Endothelial cell (in vitro differentiated cells): ENCODE results near the gene HELLS. TPM values are rescaled to one million over a fixed set of nuclear protein-coding genes. Genes with fewer than 3 reads are reported as not detected.
"Not testable (repeated sequence)": the region's sequence is repeated elsewhere in the genome, so short reads cannot be mapped to it uniquely, and the experiment has no call there.

Experiments
- DNase-seq: peaks from one replicate; pipeline ENCODE4 v3.0.0; 2021; ENCODE audit warnings: low spot score
- H3K27ac Mint-ChIP-seq: one replicate; pipeline ENCODE4 v1.8.0; 2021; ENCODE audit warnings: mixed read lengths, inconsistent platforms; ENCODE audit not compliant: unreplicated experiment
- H3K27me3 Mint-ChIP-seq: one replicate; pipeline ENCODE4 v1.8.0; 2021; ENCODE audit warnings: mild to moderate bottlenecking, moderate library complexity, mixed read lengths, inconsistent platforms; ENCODE audit not compliant: unreplicated experiment
- H3K36me3 Mint-ChIP-seq: one replicate; pipeline ENCODE4 v1.8.0; 2021; ENCODE audit warnings: mild to moderate bottlenecking, low read depth, mixed read lengths, inconsistent platforms; ENCODE audit not compliant: unreplicated experiment
- H3K4me1 Mint-ChIP-seq: one replicate; pipeline ENCODE4 v1.8.0; 2021; ENCODE audit warnings: mild to moderate bottlenecking, mixed read lengths, inconsistent platforms; ENCODE audit not compliant: unreplicated experiment
- H3K4me3 Mint-ChIP-seq: one replicate; pipeline ENCODE4 v1.8.0; 2021; ENCODE audit warnings: mild to moderate bottlenecking, mixed read lengths, inconsistent platforms; ENCODE audit not compliant: unreplicated experiment
- H3K9me3 Mint-ChIP-seq: one replicate; pipeline ENCODE4 v1.8.0; 2021; ENCODE audit warnings: mixed read lengths, inconsistent platforms; ENCODE audit not compliant: unreplicated experiment
- total RNA-seq: library from RNA; stranded (reverse); fragmentation: NEBNext Ultra II Directional; extraction: Animal tissue kit (Norgen Biotek cat#: 25700); gene quantifications from one replicate; pipeline ENCODE4 v1.2.1, GENCODE V29; 2021; ENCODE audit not compliant: unreplicated experiment
- TF ChIP-seq, protein P1 (sequence below): fragments of 200-600 bp; sonication (generic); IDR thresholded peaks from one replicate; pipeline ENCODE4 v1.5.0; 2021; ENCODE audit warnings: antibody characterized with exemption; ENCODE audit not compliant: unreplicated experiment

HELLS gene
- total RNA-seq, 1 donor from 2014 or later: 58.8 TPM

DNA sequence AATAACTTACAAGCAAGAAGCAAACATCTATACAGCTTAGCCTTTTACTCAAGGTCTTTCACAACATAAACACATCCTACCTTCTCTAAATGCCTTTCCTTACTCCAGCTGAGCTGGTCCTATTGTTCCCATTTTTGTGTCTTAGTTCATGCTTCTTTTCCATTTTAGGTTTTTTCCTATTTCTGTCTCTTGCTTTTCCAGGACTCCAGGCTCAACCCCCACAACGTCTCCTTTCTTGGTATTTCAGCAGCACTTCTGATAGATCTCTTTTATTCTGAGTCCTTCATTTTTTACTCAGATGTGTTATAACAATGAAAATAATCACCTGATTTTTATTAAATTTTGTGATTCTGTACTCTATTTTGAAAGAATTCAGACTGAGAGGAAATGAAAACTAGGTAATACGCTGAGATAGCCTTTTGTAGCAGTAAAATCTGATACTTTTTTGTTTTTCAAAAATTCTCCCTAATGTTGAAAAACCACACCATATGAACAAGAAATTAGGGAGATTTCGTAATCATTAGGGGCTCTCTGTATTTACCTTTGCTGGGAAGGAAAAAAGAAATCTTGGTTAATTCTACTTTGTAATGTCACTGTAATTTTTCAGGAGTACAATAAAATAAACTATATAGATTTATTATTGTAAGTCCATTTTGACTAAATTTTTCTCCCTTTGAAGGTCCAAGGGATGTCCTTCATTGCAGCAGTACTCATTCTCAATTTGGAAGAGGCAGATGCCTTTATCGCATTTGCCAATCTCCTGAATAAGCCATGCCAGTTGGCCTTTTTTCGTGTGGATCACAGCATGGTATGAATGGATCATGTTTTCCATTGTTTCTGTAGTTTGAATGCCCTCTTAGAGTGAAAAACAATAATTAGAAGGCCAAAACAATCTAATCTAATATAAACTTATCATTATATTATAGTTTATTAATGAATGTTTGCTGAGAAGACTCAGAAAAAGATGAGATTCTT lies 24.0 kb upstream of the HELLS start:
- Mint-ChIP-seq H3K36me3 (peaks cover 2% of the 10 kb centered on the region), H3K27ac (peak overlapping the region; percentile 0), H3K4me1 (peaks cover 14% of the 10 kb centered on the region), H3K4me3 (no peak overlapping the region), H3K9me3 (no peaks in the 10 kb centered on the region), H3K27me3 (no peaks in the 10 kb centered on the region)
- DNase-seq: no peak
- TF ChIP-seq, protein P1, sequence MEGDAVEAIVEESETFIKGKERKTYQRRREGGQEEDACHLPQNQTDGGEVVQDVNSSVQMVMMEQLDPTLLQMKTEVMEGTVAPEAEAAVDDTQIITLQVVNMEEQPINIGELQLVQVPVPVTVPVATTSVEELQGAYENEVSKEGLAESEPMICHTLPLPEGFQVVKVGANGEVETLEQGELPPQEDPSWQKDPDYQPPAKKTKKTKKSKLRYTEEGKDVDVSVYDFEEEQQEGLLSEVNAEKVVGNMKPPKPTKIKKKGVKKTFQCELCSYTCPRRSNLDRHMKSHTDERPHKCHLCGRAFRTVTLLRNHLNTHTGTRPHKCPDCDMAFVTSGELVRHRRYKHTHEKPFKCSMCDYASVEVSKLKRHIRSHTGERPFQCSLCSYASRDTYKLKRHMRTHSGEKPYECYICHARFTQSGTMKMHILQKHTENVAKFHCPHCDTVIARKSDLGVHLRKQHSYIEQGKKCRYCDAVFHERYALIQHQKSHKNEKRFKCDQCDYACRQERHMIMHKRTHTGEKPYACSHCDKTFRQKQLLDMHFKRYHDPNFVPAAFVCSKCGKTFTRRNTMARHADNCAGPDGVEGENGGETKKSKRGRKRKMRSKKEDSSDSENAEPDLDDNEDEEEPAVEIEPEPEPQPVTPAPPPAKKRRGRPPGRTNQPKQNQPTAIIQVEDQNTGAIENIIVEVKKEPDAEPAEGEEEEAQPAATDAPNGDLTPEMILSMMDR: no peak

DNA sequence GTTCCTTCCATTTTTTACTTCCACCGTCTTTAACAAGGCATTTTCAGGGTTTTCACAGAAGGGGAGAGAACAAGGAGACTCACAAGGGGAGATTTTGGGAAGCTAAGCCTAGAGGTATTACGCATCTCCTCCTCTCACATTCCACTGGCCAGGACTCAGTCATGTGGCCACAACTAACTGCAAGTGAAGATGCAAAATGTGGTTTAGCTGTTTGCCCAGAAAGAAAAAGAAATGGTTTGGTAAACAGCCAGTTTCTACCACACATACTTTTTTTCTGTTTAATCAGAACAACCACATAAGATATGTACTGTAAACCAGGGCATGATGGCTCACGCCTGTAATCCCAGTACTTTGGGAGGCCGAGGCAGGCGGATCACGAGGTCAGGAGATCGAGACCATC lies 21.4 kb upstream of the HELLS start:
- H3K27me3 Mint-ChIP-seq: peaks cover 1% of the 10 kb centered on the region
- no peak overlapping the region for H3K4me3 Mint-ChIP-seq
- peaks cover 13% of the 10 kb centered on the region for H3K4me1 Mint-ChIP-seq
- TF ChIP-seq, protein P1: no peak
- no peak overlapping the region for H3K27ac Mint-ChIP-seq
- no peaks in the 10 kb centered on the region for H3K9me3 Mint-ChIP-seq
- no peak for DNase-seq
- H3K36me3 Mint-ChIP-seq: peaks cover 3% of the 10 kb centered on the region

DNA sequence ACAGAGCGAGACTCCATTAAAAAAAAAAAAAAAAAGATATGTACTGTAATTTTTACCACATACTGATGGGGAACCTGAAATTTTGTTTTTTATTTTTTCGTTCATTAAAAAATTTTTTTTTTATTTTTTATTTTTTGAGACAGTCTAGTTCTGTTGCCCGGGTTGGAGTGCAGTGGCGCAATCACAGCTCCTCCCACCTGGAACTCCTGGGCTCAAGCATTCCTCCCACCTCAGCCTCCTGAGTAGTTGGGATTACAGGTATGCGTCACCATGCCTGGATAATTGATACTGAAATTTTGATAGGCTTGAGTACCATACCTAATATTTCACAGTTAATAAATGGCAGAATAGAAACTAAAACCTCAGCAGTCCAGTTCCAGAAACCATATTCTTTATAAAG lies 20.9 kb upstream of the HELLS start:
- Mint-ChIP-seq H3K27me3 (peaks cover 1% of the 10 kb centered on the region), H3K36me3 (peaks cover 3% of the 10 kb centered on the region), H3K27ac (no peak overlapping the region), H3K9me3 (no peaks in the 10 kb centered on the region), H3K4me1 (peaks cover 7% of the 10 kb centered on the region), H3K4me3 (no peak overlapping the region)
- TF ChIP-seq, protein P1: no peak
- no peak for DNase-seq

DNA sequence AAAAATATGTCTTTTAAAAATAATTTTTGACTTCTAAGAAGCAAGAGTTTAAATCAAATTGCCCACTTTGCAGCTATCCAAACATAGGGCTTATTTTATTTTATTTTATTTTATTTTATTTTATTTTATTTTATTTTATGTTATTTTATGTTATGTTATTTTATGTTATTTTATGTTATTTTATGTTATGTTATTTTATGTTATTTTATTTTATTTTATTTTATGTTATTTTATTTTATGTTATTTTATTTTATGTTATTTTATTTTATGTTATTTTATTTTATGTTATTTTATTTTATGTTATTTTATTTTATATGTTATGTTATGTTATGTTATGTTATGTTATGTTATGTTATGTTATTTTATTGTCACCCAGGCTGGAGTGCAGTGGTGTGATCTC lies 14.0 kb upstream of the HELLS start:
- H3K27me3 Mint-ChIP-seq, H3K27ac Mint-ChIP-seq, DNase-seq, H3K4me1 Mint-ChIP-seq, H3K9me3 Mint-ChIP-seq, H3K36me3 Mint-ChIP-seq, H3K4me3 Mint-ChIP-seq: not testable (repeated sequence)

DNA sequence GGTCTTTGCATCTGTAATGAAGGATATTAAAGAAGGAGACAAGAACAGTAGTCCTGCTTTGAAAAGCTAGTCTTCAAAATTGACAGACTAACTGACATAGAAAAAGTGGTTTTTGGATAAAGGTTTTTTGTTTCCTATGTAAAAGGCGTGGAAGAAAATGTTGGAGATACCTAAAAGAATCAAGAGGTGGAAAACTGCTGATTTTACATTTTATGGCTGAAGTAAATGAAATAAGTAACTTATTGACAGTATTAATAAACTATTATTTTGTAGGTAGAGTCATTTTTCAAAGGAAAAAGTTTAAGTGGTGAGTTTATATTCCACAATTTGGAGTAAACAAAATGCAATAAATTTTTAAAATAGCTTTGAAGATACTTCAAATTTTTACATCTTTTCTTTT lies 12.6 kb upstream of the HELLS start:
- Mint-ChIP-seq H3K9me3 (no peaks in the 10 kb centered on the region), H3K4me1 (no peaks in the 10 kb centered on the region), H3K4me3 (no peak overlapping the region), H3K27ac (no peak overlapping the region), H3K27me3 (no peaks in the 10 kb centered on the region), H3K36me3 (no peaks in the 10 kb centered on the region)
- DNase-seq: no peak
- TF ChIP-seq, protein P1: no peak

DNA sequence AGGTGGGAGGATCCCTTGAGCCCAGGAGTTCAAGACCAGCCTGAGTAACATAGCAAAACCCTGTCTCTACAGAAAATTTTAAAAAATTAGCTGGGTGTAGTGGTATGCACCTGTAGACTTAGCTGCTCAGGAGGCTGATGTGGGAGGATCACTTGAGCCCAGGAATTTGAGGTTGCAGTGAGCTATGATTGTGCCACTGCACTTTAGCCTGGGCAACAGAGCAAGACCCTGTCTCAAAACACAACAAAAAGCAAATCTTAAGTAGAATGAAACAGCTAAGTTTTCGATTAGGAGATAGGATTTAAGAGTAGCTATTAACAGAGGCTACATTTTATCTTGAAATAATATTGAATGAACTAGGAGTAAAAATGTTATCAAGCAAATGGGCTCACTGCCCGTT lies 3.3 kb upstream of the HELLS start:
- not testable (repeated sequence) for DNase-seq, H3K36me3 Mint-ChIP-seq, H3K9me3 Mint-ChIP-seq, H3K27me3 Mint-ChIP-seq, H3K27ac Mint-ChIP-seq, H3K4me3 Mint-ChIP-seq
- peaks cover 28% of the 10 kb centered on the region for H3K4me1 Mint-ChIP-seq
